CD4-positive, alpha-beta T cell treated with Interleukin-10 for 1 hour (primary cell): ENCODE measurements around the gene ZMYND12.

Experiments
- DNase-seq: peaks from one replicate; pipeline ENCODE4 v3.0.0-alpha.2; 2020

The ZMYND12 gene

GRCh38 chr1:42434340-42434739, 21.5 kb downstream of the ZMYND12 start:
- no peak for DNase-seq

DNA sequence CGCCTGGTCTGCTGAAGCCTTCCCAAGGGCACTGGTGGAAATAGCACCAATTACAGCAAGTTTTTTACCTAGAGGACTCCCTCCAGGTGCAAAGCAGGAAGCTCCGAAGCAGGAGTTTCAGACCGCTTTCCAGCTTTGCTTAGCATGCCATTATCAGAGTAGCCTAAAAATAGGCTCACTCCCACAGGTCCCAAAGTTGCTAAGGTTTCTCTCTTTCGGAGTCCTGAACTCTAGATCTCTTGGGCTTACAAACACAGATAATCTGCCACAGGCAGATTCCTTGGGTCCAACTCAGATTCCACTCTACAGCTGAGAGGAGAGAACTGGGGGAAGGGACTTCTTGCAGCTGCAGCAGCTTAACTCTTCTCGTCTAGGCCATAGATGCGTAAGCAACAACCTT, 22.5 kb downstream of the ZMYND12 start:
- DNase-seq, result no peak

- no peak for DNase-seq
These were observed 23.1 kb downstream of the ZMYND12 start for GRCh38 chr1:42432714-42433113.

GRCh38 chr1:42431514-42431913, 24.3 kb downstream of the ZMYND12 start:
- DNase-seq, result no peak

DNA sequence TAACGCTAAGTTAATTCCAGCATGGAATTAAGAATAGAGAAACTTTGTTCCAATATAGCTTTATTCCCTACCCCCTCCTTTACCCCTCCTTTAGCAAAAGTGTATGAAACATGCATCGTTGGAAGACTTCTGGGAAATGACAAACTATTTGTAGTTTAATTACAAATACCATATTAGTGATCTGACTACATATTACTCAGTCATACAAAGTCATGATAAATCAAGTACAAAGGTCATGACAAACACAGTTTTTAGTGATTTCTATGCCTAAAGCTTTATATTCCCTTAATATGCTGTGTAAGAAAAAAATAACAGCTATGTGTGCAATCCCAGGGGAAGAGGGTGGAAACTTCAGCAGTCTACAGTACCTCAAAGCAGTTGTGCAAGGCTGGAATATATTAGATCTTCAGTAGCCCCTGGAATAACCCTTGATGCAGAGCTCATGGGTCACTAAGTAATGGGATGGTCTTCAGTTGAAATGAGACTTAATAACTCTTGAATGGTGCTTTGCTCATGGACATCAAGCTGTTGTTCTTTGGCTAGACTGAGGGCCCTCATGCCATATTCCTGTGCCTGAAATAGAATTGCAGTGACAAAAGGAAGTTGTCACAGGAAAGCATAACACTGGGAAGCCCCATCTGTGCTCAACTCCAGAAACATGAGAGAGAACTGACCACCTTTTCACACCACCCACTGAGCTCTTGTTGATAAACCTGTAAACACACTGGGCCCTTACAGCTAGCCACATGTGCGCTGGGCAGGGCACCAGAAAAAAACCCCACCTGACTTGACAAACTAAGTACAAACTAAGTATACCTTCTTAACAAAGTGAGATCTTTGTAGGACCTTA, 25.3 kb downstream of the ZMYND12 start:
- DNase-seq, result no peak

DNA sequence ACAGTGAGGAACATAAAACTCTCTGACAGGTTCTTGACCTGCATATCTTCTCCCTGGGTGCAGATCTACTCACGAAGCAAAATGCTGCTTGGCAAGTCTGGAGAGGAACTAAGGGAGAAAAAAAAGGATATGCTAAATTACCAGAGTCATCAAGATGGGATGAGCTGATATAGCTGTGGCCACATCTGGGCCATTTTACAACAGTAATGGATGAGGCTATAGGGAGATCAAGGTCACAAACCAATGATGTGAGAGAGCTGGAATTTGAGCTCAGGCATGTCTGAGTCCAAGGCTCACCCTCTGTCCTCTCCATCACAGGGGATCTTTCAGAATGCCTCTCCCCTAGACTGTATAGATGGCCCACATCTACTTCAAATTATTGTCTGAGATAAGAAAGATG, 26.2 kb downstream of the ZMYND12 start:
- DNase-seq, result no peak

GRCh38 chr1:42427240-42427639, 28.6 kb downstream of the ZMYND12 start:
- no peak for DNase-seq

DNA sequence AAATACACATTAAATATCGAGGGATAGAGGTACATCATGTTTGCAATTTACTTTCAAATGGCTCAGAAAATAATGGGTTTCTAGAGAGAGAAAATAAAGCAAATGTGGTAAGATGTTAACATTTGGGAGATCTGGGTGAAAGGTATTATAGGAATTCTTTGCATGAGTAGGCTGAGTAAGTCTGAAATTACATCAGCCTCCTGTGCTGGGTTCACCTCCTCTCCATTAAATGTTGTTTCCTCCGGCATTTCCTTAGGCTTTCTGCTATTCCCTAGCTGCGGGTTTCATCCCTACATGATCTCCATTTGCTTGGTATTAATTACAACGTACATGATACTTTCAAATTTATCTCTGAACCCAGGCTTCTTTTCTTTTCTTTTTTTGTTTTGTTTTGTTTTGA, 31.6 kb downstream of the ZMYND12 start:
- no peak for DNase-seq

- DNase-seq, result no peak
These were observed 32.1 kb downstream of the ZMYND12 start for GRCh38 chr1:42423681-42424080.

DNA sequence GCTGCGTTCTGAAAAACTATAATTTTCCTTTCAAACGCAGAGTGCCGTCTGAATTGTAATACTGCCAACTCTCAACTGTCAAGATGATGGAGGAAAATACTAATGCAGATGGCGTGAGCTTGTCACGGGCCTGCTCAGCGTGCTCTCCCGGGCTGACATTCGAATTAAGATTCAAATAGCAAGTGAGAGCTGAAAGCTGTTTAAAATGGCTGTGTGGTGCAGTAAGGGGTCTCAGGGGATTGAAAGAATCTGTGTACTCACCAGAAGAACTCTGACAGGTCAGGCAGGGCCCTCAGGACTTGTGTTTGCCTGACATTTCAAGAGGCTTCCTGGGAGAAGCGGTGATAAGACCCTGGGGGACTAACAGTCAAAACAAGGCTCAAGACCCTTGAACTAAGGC, 33.1 kb downstream of the ZMYND12 start:
- DNase-seq, result no peak

- DNase-seq, result no peak
These were observed 34.8 kb downstream of the ZMYND12 start for GRCh38 chr1:42420911-42421585.

DNA sequence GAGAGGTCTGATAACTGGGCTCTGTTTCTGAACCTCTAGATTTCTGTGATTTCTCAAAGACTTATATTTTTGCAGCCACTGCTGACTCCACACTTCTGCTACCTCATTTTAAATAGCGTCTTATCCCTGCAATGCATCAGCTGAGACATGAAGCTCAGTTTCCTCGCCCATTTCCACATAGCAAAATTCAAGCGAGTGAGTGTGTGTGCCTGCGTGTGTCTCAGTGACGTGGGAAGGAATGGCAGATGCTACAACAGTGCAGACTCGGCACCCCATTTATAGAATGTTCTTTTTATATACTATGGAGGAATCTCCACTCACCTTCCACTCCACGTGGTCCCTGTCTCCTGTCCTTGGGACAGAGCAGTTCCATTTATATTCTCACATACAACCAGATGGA, 35.7 kb downstream of the ZMYND12 start:
- no peak for DNase-seq

DNA sequence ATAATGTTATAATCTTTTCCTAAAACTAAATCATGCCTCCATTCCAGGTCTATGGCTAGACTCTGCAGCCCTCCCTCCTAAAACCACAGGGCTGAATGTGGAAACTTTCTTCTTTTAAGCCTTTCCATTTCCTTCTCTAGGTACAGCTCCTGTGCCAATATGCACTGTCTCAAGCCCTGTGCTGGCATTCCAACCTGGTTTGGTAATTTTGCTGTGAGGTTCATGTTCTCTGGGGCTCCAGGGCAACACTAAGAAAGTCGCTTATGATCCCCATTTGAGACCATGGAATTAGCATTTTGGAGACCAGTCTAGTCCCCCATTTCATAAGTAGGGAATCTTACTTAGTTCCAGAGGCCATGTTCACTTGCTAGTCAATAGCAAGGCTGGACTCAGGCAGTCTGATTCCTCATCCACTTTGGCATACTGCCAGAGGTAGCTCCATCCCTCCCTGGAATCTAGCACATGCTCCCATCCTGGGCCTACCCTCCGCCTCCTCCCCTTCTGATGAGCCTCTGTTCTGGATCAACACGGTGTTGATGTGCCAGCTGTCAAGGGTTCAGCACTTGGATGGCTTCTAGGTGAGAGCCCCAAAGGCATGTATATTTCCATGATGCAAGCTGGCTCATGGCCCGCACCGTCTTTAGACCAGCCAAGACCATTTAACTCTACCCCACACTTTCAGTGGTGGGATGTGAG, 36.5 kb downstream of the ZMYND12 start:
- DNase-seq, result no peak

DNA sequence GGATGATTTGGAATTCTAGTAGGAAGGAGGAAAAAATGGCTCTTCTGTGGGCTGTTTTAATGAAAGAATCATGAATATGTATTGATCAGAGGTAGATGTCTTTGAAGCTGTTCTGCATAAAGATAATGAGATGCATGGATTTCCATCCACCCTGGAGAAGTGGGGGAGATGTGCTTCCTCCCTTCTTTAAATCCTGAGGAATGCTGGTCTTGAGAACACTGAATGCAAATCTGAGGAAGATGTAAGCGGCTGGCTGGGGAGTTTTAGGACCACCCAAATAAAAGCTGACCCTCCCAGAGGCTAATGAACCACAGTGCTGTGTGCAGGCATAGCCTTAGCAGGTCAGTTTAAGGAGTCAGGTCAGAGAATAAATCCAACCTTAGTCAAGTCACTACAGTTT, 37.3 kb downstream of the ZMYND12 start:
- DNase-seq, result no peak

DNA sequence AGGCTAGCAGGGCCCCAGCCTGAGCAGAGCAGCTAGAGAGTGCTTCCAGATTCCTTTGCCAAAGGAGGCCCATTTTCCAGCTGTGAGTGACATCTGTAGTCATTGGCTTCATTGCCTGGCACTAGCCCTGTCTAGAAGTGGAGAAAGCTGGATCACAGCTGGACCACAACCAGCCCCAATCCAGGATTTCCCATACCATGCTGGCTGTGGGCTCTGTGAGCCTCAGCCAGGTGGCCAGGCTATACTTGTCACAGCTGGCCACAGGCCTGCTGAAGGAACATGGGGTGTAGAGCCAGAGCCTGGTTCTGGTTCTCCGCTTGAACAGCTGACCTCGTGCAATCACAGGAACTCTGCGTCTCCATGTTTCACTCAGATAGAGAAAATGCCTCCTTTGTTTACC, 38.7 kb downstream of the ZMYND12 start:
- DNase-seq, result no peak

GRCh38 chr1:42414551-42415496, 41.0 kb downstream of the ZMYND12 start:
- DNase-seq, result no peak

GRCh38 chr1:42403880-42404400, 51.9 kb downstream of the ZMYND12 start:
- no peak for DNase-seq

GRCh38 chr1:42399315-42400100, 56.3 kb downstream of the ZMYND12 start:
- no peak for DNase-seq

- DNase-seq, result no peak
These were observed 62.6 kb downstream of the ZMYND12 start for GRCh38 chr1:42392967-42393848.

- no peak for DNase-seq
These were observed 63.6 kb downstream of the ZMYND12 start for GRCh38 chr1:42392255-42392654.

DNA sequence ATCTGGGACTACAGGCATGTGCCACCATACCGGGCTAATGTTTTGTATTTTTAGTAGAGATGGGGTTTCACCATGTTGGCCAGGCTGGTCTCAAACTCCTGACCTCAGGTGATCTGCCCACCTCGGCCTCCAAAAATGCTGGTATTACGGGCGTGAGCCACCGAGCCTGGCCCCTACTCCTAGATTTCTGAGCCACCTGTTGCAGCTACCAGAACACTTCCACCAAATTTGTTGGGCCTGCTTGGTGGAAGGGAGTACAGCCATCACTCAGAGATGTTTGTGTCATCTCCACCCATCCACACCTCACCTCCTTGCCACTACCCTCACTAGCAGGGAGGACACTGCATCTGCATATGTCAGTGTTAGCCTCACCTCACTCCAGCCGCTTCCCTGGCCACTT, 69.8 kb downstream of the ZMYND12 start:
- DNase-seq, result no peak
